CD4-positive, CD25-positive, alpha-beta regulatory T cell (primary cell): ENCODE results near the gene PRKG1. TPM values are rescaled to one million over a fixed set of nuclear protein-coding genes. Genes with fewer than 3 reads are reported as not detected.

Experiments
- ATAC-seq, 2 donors: fragments of 150-1000 bp; cut with Tn5 transposase; one replicate each; pipeline ENCODE4 v1.10.0; 2021; ENCODE audit warnings: low read depth in 2 of 2, moderate number of reproducible peaks in 2 of 2, moderate library complexity in 1 of 2
- DNase-seq, 3 donors: peaks; one replicate each; pipeline versions ENCODE4 v3.0.0 to v3.0.0-alpha.2; 2012 to 2022; ENCODE audit warnings: mixed read lengths in 1 of 3
- H3K27ac ChIP-seq: one replicate; pipeline ENCODE4 v1.7.0; 2013; ENCODE audit warnings: mild to moderate bottlenecking, low read length; ENCODE audit not compliant: insufficient read depth, poor library complexity, severe bottlenecking
- H3K27me3 ChIP-seq: one replicate; pipeline ENCODE4 v1.7.0; 2013; ENCODE audit warnings: low read length; ENCODE audit not compliant: control insufficient read depth, insufficient read depth
- H3K36me3 ChIP-seq: one replicate; pipeline ENCODE4 v1.7.0; 2013; ENCODE audit warnings: mild to moderate bottlenecking, low read length, moderate library complexity; ENCODE audit not compliant: control insufficient read depth, insufficient read depth
- H3K4me1 ChIP-seq: 2 replicates; pipeline ENCODE4 v1.7.0; 2013; ENCODE audit warnings: mild to moderate bottlenecking, low read length; ENCODE audit not compliant: insufficient read depth, control insufficient read depth, poor library complexity, severe bottlenecking
- H3K4me3 ChIP-seq: one replicate; pipeline ENCODE4 v1.7.0; 2013; ENCODE audit warnings: low read depth, mild to moderate bottlenecking, low read length, moderate library complexity
- H3K9me3 ChIP-seq, 2 experiments: 1 replicate in 1 of 2; 2 replicates in 1 of 2; pipeline ENCODE4 v1.7.0; 2013; ENCODE audit warnings: low read length in 2 of 2, mild to moderate bottlenecking in 1 of 2, moderate library complexity in 1 of 2; ENCODE audit not compliant: control insufficient read depth in 2 of 2
- H3K27ac Mint-ChIP-seq, 3 donors: one replicate each; pipeline ENCODE4 v1.8.0; 2020 to 2022; ENCODE audit warnings: mild to moderate bottlenecking in 3 of 3, mixed read lengths in 3 of 3, moderate library complexity in 2 of 3
- H3K27me3 Mint-ChIP-seq: one replicate; pipeline ENCODE4 v1.8.0; 2022; ENCODE audit warnings: mild to moderate bottlenecking, mixed read lengths
- H3K36me3 Mint-ChIP-seq: one replicate; pipeline ENCODE4 v1.8.0; 2020; ENCODE audit warnings: mixed read lengths
- H3K4me1 Mint-ChIP-seq, 4 donors: one replicate each; pipeline ENCODE4 v1.8.0; 2020 to 2022; ENCODE audit warnings: mixed read lengths in 4 of 4, mild to moderate bottlenecking in 1 of 4
- H3K4me3 Mint-ChIP-seq, 4 donors: one replicate each; pipeline ENCODE4 v1.8.0; 2020 to 2022; ENCODE audit warnings: mild to moderate bottlenecking in 4 of 4, mixed read lengths in 4 of 4, moderate library complexity in 3 of 4
- H3K9me3 Mint-ChIP-seq, 7 donors: one replicate each; pipeline ENCODE4 v1.8.0; 2020 to 2022; ENCODE audit warnings: mixed read lengths in 7 of 7, mild to moderate bottlenecking in 3 of 7, moderate library complexity in 2 of 7
- polyA plus RNA-seq, 4 donors: library from polyadenylated mRNA; unstranded; fragments of 300-500 nt; fragmentation: Illumina TruSeq; gene quantifications; one replicate each; pipeline ENCODE4 v1.2.3, GENCODE V29; 2021
- total RNA-seq: library from RNA; stranded (reverse); gene quantifications from one replicate; pipeline ENCODE4 v1.2.3, GENCODE V29; 2022

The PRKG1 gene
- total and polyA plus RNA-seq, 5 donors from 2014 or later = 0.30 TPM; not detected in 4

GRCh38 chr10:51815723-51816122 is 741.4 kb downstream of the PRKG1 start:
- Mint-ChIP-seq H3K27me3 (no peaks in the 10 kb centered on the region), H3K27ac (no peak overlapping the region), H3K4me3 (no peak overlapping the region), H3K9me3 (peaks cover 0 to 4% (median 0%) of the 10 kb centered on the region in 7 donors), H3K36me3 (no peaks in the 10 kb centered on the region), H3K4me1 (no peaks in the 10 kb centered on the region)
- Histone ChIP-seq H3K27me3 (no peaks in the 10 kb centered on the region), H3K9me3 (no peaks in the 10 kb centered on the region), H3K4me1 (no peaks in the 10 kb centered on the region), H3K27ac (no peak overlapping the region), H3K4me3 (no peak overlapping the region), H3K36me3 (no peaks in the 10 kb centered on the region)
- DNase-seq (no peak), ATAC-seq (no peak)

- Mint-ChIP-seq H3K4me3 (no peak overlapping the region), H3K4me1 (no peaks in the 10 kb centered on the region), H3K9me3 (peaks cover 0 to 5% (median 2%) of the 10 kb centered on the region in 7 donors)
Measured at GRCh38 chr10:51821045-51821444, 746.8 kb downstream of the PRKG1 start.

GRCh38 chr10:51821745-51822144 is 747.5 kb downstream of the PRKG1 start:
- H3K27me3 ChIP-seq = no peaks in the 10 kb centered on the region
- Mint-ChIP-seq H3K9me3 (peaks cover 0 to 5% (median 2%) of the 10 kb centered on the region in 7 donors), H3K4me3 (no peak overlapping the region), H3K4me1 (no peaks in the 10 kb centered on the region), H3K27ac (no peak overlapping the region), H3K36me3 (no peaks in the 10 kb centered on the region), H3K27me3 (peaks cover 4% of the 10 kb centered on the region)
- no peak overlapping the region for H3K27ac ChIP-seq
- DNase-seq (no peak), ATAC-seq (no peak)
- no peak overlapping the region for H3K4me3 ChIP-seq
- no peaks in the 10 kb centered on the region for H3K4me1 ChIP-seq
- H3K36me3 ChIP-seq = no peaks in the 10 kb centered on the region
- H3K9me3 ChIP-seq = no peaks in the 10 kb centered on the region

More at GRCh38 chr10:51821045-51821444, 746.8 kb downstream of the PRKG1 start:
- no peaks in the 10 kb centered on the region for H3K4me1 ChIP-seq
- no peaks in the 10 kb centered on the region for H3K36me3 ChIP-seq
- Mint-ChIP-seq H3K27me3 (peaks cover 4% of the 10 kb centered on the region), H3K36me3 (no peaks in the 10 kb centered on the region), H3K27ac (no peak overlapping the region)
- no peak overlapping the region for H3K4me3 ChIP-seq
- H3K9me3 ChIP-seq = no peaks in the 10 kb centered on the region
- ATAC-seq (no peak), DNase-seq (no peak)
- no peaks in the 10 kb centered on the region for H3K27me3 ChIP-seq
- H3K27ac ChIP-seq = no peak overlapping the region

GRCh38 chr10:51832652-51833383 is 758.5 kb downstream of the PRKG1 start:
- H3K9me3 ChIP-seq = no peaks in the 10 kb centered on the region
- no peak overlapping the region for H3K4me3 ChIP-seq
- H3K4me3 Mint-ChIP-seq = no peak overlapping the region
- no peaks in the 10 kb centered on the region for H3K36me3 ChIP-seq
- H3K9me3 Mint-ChIP-seq = peaks cover 0 to 11% (median 4%) of the 10 kb centered on the region in 7 donors
- H3K27ac Mint-ChIP-seq = no peak overlapping the region
- no peak overlapping the region for H3K27ac ChIP-seq
- H3K4me1 ChIP-seq = no peaks in the 10 kb centered on the region
- ATAC-seq (no peak), DNase-seq (peak in 1 of 3 donors; percentile 7)
- H3K4me1 Mint-ChIP-seq = no peaks in the 10 kb centered on the region
- H3K36me3 Mint-ChIP-seq = no peaks in the 10 kb centered on the region
- no peaks in the 10 kb centered on the region for H3K27me3 ChIP-seq
- no peaks in the 10 kb centered on the region for H3K27me3 Mint-ChIP-seq

GRCh38 chr10:51834548-51834947 is 760.3 kb downstream of the PRKG1 start:
- ATAC-seq = no peak

GRCh38 chr10:51838471-51838870 is 764.2 kb downstream of the PRKG1 start:
- Histone ChIP-seq H3K27ac (no peak overlapping the region), H3K27me3 (no peaks in the 10 kb centered on the region), H3K9me3 (no peaks in the 10 kb centered on the region), H3K4me1 (no peaks in the 10 kb centered on the region), H3K36me3 (no peaks in the 10 kb centered on the region), H3K4me3 (no peak overlapping the region)
- ATAC-seq (no peak), DNase-seq (no peak)
- H3K4me3 Mint-ChIP-seq = no peak overlapping the region
- no peaks in the 10 kb centered on the region for H3K27me3 Mint-ChIP-seq
- peaks cover 0 to 8% (median 2%) of the 10 kb centered on the region in 7 donors for H3K9me3 Mint-ChIP-seq
- no peaks in the 10 kb centered on the region for H3K36me3 Mint-ChIP-seq
- H3K27ac Mint-ChIP-seq = no peak overlapping the region
- no peaks in the 10 kb centered on the region for H3K4me1 Mint-ChIP-seq

More at GRCh38 chr10:51834548-51834947, 760.3 kb downstream of the PRKG1 start:
- H3K9me3 Mint-ChIP-seq = peaks cover 0 to 8% (median 2%) of the 10 kb centered on the region in 7 donors
- Histone ChIP-seq H3K9me3 (no peaks in the 10 kb centered on the region), H3K27me3 (no peaks in the 10 kb centered on the region), H3K36me3 (no peaks in the 10 kb centered on the region), H3K4me3 (no peak overlapping the region), H3K4me1 (no peaks in the 10 kb centered on the region), H3K27ac (no peak overlapping the region)
- no peak for DNase-seq
- H3K27ac Mint-ChIP-seq = no peak overlapping the region
- no peaks in the 10 kb centered on the region for H3K4me1 Mint-ChIP-seq
- H3K27me3 Mint-ChIP-seq = no peaks in the 10 kb centered on the region
- H3K36me3 Mint-ChIP-seq = no peaks in the 10 kb centered on the region
- H3K4me3 Mint-ChIP-seq = no peak overlapping the region

- no peak overlapping the region for H3K27ac ChIP-seq
- H3K27ac Mint-ChIP-seq = no peak overlapping the region
- H3K4me1 Mint-ChIP-seq = no peaks in the 10 kb centered on the region
- no peak for DNase-seq
- no peak overlapping the region for H3K4me3 Mint-ChIP-seq
- H3K4me3 ChIP-seq = no peak overlapping the region
- no peaks in the 10 kb centered on the region for H3K36me3 Mint-ChIP-seq
- peaks cover 0 to 2% (median 0%) of the 10 kb centered on the region in 7 donors for H3K9me3 Mint-ChIP-seq
- no peaks in the 10 kb centered on the region for H3K27me3 ChIP-seq
- no peaks in the 10 kb centered on the region for H3K36me3 ChIP-seq
- H3K4me1 ChIP-seq = no peaks in the 10 kb centered on the region
- H3K9me3 ChIP-seq = no peaks in the 10 kb centered on the region
- peaks cover 7% of the 10 kb centered on the region for H3K27me3 Mint-ChIP-seq
- ATAC-seq = no peak
Measured at GRCh38 chr10:51843966-51844365, 769.7 kb downstream of the PRKG1 start.
